Karpas-422 (cell line): ENCODE data around the gene TFAP2E. TPM values are rescaled to one million over a fixed set of nuclear protein-coding genes. Genes with fewer than 3 reads are reported as not detected.

Source experiments
- DNase-seq: peaks from one replicate; pipeline ENCODE4 v3.0.0-alpha.2; 2015
- H2AFZ ChIP-seq: fragments of 200-600 bp; sonication (generic); 2 replicates; pipeline ENCODE4 v1.6.1; 2014; ENCODE audit warnings: antibody characterized with exemption, low read length, mixed read lengths
- H3K27ac ChIP-seq: fragments of 200-600 bp; sonication (generic); 2 replicates; pipeline ENCODE4 v1.5.1; 2014; ENCODE audit warnings: mild to moderate bottlenecking, low read length, moderate library complexity
- H3K27me3 ChIP-seq: fragments of 200-600 bp; sonication (generic); 2 replicates; pipeline ENCODE4 v1.6.1; 2014; ENCODE audit warnings: low read length, mixed read lengths
- H3K36me3 ChIP-seq: fragments of 200-600 bp; sonication (generic); 2 replicates; pipeline ENCODE4 v1.6.1; 2014; ENCODE audit warnings: low read length, mixed read lengths; ENCODE audit not compliant: insufficient read depth
- H3K4me1 ChIP-seq: fragments of 200-600 bp; sonication (generic); 2 replicates; pipeline ENCODE4 v1.6.1; 2014; ENCODE audit warnings: mild to moderate bottlenecking, low read length, mixed read lengths
- H3K4me2 ChIP-seq: fragments of 200-600 bp; sonication (generic); 2 replicates; pipeline ENCODE4 v1.6.1; 2014; ENCODE audit warnings: low read length, low read depth, mild to moderate bottlenecking; ENCODE audit not compliant: poor library complexity, severe bottlenecking
- H3K4me3 ChIP-seq: fragments of 200-600 bp; sonication (generic); 2 replicates; pipeline ENCODE4 v1.5.1; 2014; ENCODE audit warnings: mild to moderate bottlenecking, antibody characterized with exemption, low read length, mixed read lengths
- H3K79me2 ChIP-seq: fragments of 200-600 bp; sonication (generic); 2 replicates; pipeline ENCODE4 v1.6.1; 2014; ENCODE audit warnings: mild to moderate bottlenecking, low read length, mixed read lengths
- H3K9ac ChIP-seq: fragments of 200-600 bp; sonication (generic); 2 replicates; pipeline ENCODE4 v1.6.0; 2014; ENCODE audit warnings: low read length
- H3K9me2 ChIP-seq: fragments of 200-600 bp; sonication (generic), shearing (Covaris generic); replicated peaks from 2 replicates; pipeline ENCODE4 v1.6.0; 2014; ENCODE audit warnings: mild to moderate bottlenecking, low read length, moderate library complexity; ENCODE audit not compliant: insufficient read depth
- H3K9me3 ChIP-seq: fragments of 300-700, 200-600 bp; sonication (generic); 2 replicates; pipeline ENCODE4 v1.6.1; 2014; ENCODE audit warnings: low read length, mixed read lengths
- H4K20me1 ChIP-seq: fragments of 200-600 bp; sonication (generic); 2 replicates; pipeline ENCODE4 v1.6.1; 2014; ENCODE audit warnings: mild to moderate bottlenecking, antibody characterized with exemption, low read length, low read depth; ENCODE audit not compliant: insufficient read depth
- total RNA-seq: library from RNA; depleted of rRNA; stranded (reverse); fragments of >200 nt; shearing (Covaris generic); gene quantifications from 2 replicates; pipeline ENCODE4 v1.2.3, GENCODE V29; 2014; ENCODE audit warnings: low replicate concordance

Gene TFAP2E
- total RNA-seq, 1 experiment from 2014 or later: 0.56 TPM

DNA sequence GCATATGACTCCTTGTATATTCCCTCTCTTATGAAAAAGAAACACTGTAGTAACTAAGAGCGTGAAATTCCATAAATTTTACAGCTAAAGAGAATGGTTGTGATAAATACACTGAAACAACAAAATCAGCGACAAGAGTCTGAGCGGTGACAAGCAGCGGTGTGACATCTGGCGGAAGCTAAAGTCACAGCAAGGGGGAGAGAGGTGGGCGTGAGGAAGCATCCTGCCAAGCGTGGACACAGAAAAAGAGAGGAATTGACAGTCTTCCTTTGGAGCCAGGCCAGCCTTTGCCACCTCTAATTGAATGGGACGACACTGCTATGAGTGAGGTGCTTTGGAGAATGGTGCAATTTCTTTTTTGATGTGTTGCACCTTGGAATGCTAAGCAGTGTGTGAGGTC, 42.3 kb downstream of the TFAP2E start:
- H3K4me2 ChIP-seq: no peak overlapping the region
- H3K27me3 ChIP-seq: no peaks in the 10 kb centered on the region
- H3K9me3 ChIP-seq: no peaks in the 10 kb centered on the region
- H3K9me2 ChIP-seq: no peaks in the 10 kb centered on the region
- H3K9ac ChIP-seq: no peak overlapping the region
- H3K79me2 ChIP-seq: peaks cover 95% of the 10 kb centered on the region
- H3K4me1 ChIP-seq: no peaks in the 10 kb centered on the region
- H3K4me3 ChIP-seq: no peak overlapping the region
- no peak overlapping the region for H2AFZ ChIP-seq
- H3K27ac ChIP-seq: no peak overlapping the region
- H3K36me3 ChIP-seq: peaks cover 57% of the 10 kb centered on the region; the same call in 1 of the 2 replicates
- H4K20me1 ChIP-seq: 0 out of 2 replicates have a peak, but pooled peaks cover 12% of the 10 kb centered on the region
- no peak for DNase-seq

DNA sequence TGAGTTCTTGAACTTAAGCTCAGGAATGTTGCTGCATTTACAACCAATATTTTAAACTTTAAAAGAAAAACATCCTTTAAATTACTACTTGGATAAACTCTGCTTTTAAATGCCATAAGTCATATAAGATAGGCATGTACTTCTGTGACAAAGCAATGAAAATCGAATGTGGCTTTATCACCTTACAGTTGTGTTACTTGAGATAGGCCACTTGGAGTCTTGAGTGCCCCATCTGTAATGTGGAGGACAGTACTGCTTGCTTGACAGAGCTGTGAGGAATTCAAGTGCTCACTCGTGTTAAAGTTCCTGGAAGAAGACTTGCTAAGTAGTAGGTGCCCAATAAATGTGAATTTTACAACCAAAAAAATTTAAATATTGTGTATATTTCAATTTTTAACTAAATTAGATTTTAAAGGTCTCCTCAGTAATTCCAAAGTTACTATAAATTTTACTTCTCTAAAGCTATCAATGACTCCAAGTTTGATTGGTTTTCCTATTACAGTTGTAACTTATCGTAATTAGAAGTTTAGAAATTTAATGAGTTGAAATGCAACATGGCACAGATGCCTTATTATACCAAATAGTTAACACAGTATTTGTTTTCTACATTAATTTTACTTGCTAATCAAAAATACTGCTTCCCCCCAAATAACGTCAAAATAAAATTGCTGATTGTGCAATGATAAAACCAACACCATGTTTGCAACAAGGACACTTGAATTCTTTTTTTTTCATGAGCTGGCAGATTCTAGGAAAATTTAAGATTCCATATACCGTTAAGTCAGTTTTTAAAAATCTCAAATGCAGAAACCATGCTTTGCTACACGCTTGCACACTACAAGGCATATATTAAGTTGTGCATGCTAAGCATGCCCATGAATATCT, 46.4 kb downstream of the TFAP2E start:
- H3K4me1 ChIP-seq: no peaks in the 10 kb centered on the region
- no peaks in the 10 kb centered on the region for H3K27me3 ChIP-seq
- H3K9ac ChIP-seq: no peak overlapping the region
- no peak overlapping the region for H3K4me3 ChIP-seq
- H2AFZ ChIP-seq: no peak overlapping the region
- H3K9me2 ChIP-seq: no peaks in the 10 kb centered on the region
- H3K4me2 ChIP-seq: no peak overlapping the region
- H3K9me3 ChIP-seq: no peaks in the 10 kb centered on the region
- H3K27ac ChIP-seq: no peak overlapping the region
- DNase-seq: no peak
- H3K79me2 ChIP-seq: peaks cover 92% of the 10 kb centered on the region
- H3K36me3 ChIP-seq: peaks cover 45% of the 10 kb centered on the region
- H4K20me1 ChIP-seq: 0 out of 2 replicates have a peak, but pooled peaks cover 8% of the 10 kb centered on the region

DNA sequence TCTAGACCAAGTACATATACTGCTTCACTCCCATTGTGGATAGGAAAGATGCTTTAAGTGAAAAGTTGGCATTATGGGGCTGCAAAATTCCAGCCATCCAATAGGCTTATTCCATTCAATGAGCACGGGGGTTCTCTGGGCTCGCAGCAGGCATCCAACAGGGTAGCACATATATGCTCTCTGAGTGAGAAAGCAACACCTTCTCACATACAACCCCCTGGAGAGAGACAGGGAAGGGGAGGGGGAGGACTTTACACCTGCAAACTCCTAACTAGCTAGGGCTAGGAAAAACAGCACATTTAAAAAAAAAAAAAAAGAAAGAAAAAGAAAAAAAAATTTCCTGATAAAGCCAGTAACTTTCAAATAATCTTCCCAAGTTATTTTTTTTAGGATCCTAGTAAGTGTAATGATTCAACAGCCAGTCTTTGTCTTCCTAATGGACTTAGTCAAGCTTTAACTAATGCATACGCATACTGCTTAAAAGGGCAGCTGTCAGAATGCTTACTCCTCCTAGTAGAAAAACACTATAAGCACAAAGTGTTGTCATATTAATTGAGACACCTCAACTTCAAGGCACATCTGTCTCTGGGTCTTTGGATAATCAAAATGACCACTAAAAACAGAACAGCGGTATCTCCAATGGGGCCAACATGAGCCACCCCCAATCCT, 49.5 kb downstream of the TFAP2E start:
- Histone ChIP-seq H3K79me2 (peaks cover 84% of the 10 kb centered on the region), H3K4me1 (no peaks in the 10 kb centered on the region), H3K4me3 (no peak overlapping the region), H3K9ac (no peak overlapping the region), H3K9me2 (no peaks in the 10 kb centered on the region), H3K27ac (no peak overlapping the region), H3K9me3 (no peaks in the 10 kb centered on the region), H3K4me2 (no peak overlapping the region), H2AFZ (no peak overlapping the region), H4K20me1 (no peaks in the 10 kb centered on the region), H3K36me3 (peaks cover 30% of the 10 kb centered on the region), H3K27me3 (no peaks in the 10 kb centered on the region)
- no peak for DNase-seq

DNA sequence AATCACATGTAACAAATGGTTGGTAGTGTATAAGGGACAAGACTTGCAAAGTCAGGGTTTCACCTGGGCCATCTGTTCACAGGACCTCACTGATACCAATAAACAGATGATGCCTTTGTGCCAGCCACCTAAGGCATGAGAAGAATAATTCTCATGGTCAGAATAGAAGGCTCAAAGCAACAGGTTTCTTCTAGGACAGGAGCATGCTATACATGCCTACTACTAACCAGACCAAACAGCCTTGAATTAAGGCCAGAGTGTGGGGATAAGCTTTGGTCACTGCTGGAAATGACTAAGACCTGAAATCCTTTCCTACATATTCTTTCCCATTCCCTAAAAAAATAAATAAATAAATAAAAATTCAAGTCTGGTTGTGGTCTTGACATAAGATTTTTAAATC, 50.7 kb downstream of the TFAP2E start:
- Histone ChIP-seq H3K4me3 (no peak overlapping the region), H3K27ac (no peak overlapping the region), H3K9ac (no peak overlapping the region), H3K27me3 (no peaks in the 10 kb centered on the region), H3K36me3 (peaks cover 28% of the 10 kb centered on the region), H3K79me2 (peaks cover 82% of the 10 kb centered on the region), H4K20me1 (no peaks in the 10 kb centered on the region; the same call in 1 of the 2 replicates), H2AFZ (no peak overlapping the region), H3K4me2 (no peak overlapping the region), H3K9me3 (no peaks in the 10 kb centered on the region), H3K9me2 (no peaks in the 10 kb centered on the region), H3K4me1 (no peaks in the 10 kb centered on the region)
- no peak for DNase-seq

DNA sequence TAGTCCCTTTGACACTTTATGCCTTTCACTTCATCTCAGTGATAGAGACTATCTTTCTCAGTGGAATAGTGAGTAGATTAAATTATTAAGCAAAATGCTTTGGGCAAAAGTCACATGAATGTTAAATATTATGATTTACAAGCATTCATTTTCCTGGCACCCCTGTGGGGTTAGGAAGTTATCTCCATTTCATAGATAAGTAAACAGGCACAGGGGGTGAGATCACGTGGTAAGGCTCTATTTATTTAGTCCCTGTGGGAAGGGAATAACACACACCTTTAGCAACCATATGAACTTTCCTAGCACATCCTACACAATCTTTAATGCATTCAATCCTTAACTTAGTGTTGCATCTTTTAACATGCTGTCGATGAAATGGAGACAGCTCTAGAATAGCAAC, 55.9 kb downstream of the TFAP2E start:
- no peaks in the 10 kb centered on the region for H3K4me1 ChIP-seq
- H3K9me3 ChIP-seq: no peaks in the 10 kb centered on the region
- H2AFZ ChIP-seq: no peak overlapping the region
- H3K36me3 ChIP-seq: peaks cover 50% of the 10 kb centered on the region
- peaks cover 78% of the 10 kb centered on the region for H3K79me2 ChIP-seq
- no peaks in the 10 kb centered on the region; the same call in 1 of the 2 replicates for H4K20me1 ChIP-seq
- no peaks in the 10 kb centered on the region for H3K27me3 ChIP-seq
- no peak overlapping the region for H3K4me3 ChIP-seq
- DNase-seq: no peak
- no peak overlapping the region for H3K4me2 ChIP-seq
- no peaks in the 10 kb centered on the region for H3K9me2 ChIP-seq
- no peak overlapping the region for H3K27ac ChIP-seq
- no peak overlapping the region for H3K9ac ChIP-seq

DNA sequence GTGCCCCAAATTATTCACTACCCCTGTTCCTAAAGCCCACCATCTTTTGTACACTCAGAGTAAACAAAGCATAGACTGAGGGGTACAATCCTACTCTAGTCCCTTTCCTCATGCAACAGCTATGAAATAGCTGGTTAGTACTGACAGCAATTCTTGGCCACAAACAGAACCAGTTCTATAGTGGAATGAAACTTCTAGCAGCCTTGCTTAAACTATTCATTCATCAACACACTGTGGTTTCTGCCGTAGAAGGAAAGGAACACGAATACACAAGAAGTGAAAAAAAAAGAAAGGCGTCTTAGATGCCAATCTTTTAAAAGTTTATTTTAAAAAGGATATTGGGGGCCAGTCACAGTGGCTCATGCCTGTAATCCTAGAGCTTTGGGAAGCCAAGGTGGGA, 58.3 kb downstream of the TFAP2E start:
- H3K4me2 ChIP-seq: no peak overlapping the region
- no peaks in the 10 kb centered on the region for H3K4me1 ChIP-seq
- H3K9me3 ChIP-seq: no peaks in the 10 kb centered on the region
- H3K9ac ChIP-seq: no peak overlapping the region
- H3K9me2 ChIP-seq: no peaks in the 10 kb centered on the region
- no peak overlapping the region for H2AFZ ChIP-seq
- DNase-seq: no peak
- H3K36me3 ChIP-seq: peaks cover 62% of the 10 kb centered on the region
- H3K27me3 ChIP-seq: no peaks in the 10 kb centered on the region
- H3K27ac ChIP-seq: no peak overlapping the region
- H3K79me2 ChIP-seq: peaks cover 77% of the 10 kb centered on the region
- H4K20me1 ChIP-seq: peaks cover 3% of the 10 kb centered on the region; the same call in 1 of the 2 replicates
- H3K4me3 ChIP-seq: no peak overlapping the region

DNA sequence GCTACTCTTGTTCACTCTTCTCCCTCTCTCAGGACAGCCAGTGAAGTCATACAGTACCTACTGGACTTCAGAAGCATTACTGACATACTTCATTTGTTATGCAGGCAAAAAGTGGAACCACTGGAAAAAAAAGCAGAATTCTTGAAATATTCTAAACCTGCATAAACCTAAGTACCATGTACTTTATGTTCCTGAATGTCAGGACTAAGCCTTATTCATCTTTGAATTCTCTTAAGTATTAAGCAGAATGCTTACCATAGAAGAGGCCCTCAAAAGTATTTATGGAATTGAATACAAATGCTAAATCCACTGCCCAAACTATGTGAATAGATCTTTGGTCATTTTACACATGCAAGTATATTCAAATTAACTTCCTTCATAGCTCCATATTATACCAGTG, 60.4 kb downstream of the TFAP2E start:
- H3K4me3 ChIP-seq: no peak overlapping the region
- H3K79me2 ChIP-seq: peaks cover 80% of the 10 kb centered on the region
- DNase-seq: no peak
- peaks cover 19% of the 10 kb centered on the region for H3K4me1 ChIP-seq
- H3K9me2 ChIP-seq: no peaks in the 10 kb centered on the region
- H3K27me3 ChIP-seq: no peaks in the 10 kb centered on the region
- H3K9ac ChIP-seq: no peak overlapping the region
- peaks cover 63% of the 10 kb centered on the region for H3K36me3 ChIP-seq
- no peak overlapping the region for H3K4me2 ChIP-seq
- H3K27ac ChIP-seq: no peak overlapping the region
- H2AFZ ChIP-seq: no peak overlapping the region
- H4K20me1 ChIP-seq: peaks cover 3% of the 10 kb centered on the region; the same call in 1 of the 2 replicates
- no peaks in the 10 kb centered on the region for H3K9me3 ChIP-seq

DNA sequence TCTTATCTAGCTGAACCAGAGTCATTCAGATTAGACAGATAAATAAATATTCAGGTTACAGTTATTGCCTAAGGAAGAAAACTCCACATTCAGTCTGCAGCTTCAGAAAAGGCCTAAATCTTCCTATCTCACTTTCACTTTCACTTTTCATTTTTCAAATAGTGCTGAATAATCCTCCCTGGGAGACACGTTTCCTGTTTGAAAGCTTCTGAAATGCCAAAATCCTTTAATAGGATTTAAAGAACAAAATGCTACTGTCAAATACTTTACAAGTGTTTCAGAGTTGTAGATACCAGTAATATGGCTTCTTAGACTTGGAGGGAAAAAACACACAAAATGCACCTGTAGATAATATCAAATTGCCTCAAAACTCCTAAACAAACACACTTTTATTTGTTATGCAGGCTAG, 64.3 kb downstream of the TFAP2E start:
- peak overlapping the region; percentile 58 for H3K4me3 ChIP-seq
- no peaks in the 10 kb centered on the region for H3K9me2 ChIP-seq
- no peaks in the 10 kb centered on the region for H3K9me3 ChIP-seq
- peaks cover 73% of the 10 kb centered on the region for H3K79me2 ChIP-seq
- peak overlapping the region; percentile 76 for H3K4me2 ChIP-seq
- peak; percentile 46 for DNase-seq
- peak overlapping the region; percentile 50 for H3K9ac ChIP-seq
- peak overlapping the region; percentile 62 for H3K27ac ChIP-seq
- no peak overlapping the region for H2AFZ ChIP-seq
- H3K36me3 ChIP-seq: peaks cover 37% of the 10 kb centered on the region
- 0 out of 2 replicates have a peak, but pooled peaks cover 3% of the 10 kb centered on the region for H4K20me1 ChIP-seq
- H3K4me1 ChIP-seq: peaks cover 39% of the 10 kb centered on the region
- H3K27me3 ChIP-seq: no peaks in the 10 kb centered on the region
